ENCODE results near the gene FADS1. TPM values are rescaled to one million over a fixed set of nuclear protein-coding genes. Genes with fewer than 3 reads are reported as not detected.

Gene FADS1
- total RNA-seq, 6 experiments from 2014 or later: 25.9 to 39.1 (median 36.4) TPM

- H3K27ac Mint-ChIP-seq: no peak overlapping the region
- no peak for DNase-seq
- TF ChIP-seq CTCF (IDR thresholded peaks at IDR 0.05): no peak
- H3K36me3 Mint-ChIP-seq (ENCODE audit: low read depth): peaks cover 7% of the 10 kb centered on the region; the same call in 1 of the 2 replicates
- no peak overlapping the region for H3K4me3 Mint-ChIP-seq
- no peaks in the 10 kb centered on the region; the same call in 1 of the 2 replicates for H3K27me3 Mint-ChIP-seq (ENCODE audit: insufficient read depth)
- H3K4me1 Mint-ChIP-seq (ENCODE audit: low read depth): no peaks in the 10 kb centered on the region
- H3K9me3 Mint-ChIP-seq: no peaks in the 10 kb centered on the region
Measured at GRCh38 chr11:61850687-61851086, 33.9 kb upstream of the FADS1 start.

DNA sequence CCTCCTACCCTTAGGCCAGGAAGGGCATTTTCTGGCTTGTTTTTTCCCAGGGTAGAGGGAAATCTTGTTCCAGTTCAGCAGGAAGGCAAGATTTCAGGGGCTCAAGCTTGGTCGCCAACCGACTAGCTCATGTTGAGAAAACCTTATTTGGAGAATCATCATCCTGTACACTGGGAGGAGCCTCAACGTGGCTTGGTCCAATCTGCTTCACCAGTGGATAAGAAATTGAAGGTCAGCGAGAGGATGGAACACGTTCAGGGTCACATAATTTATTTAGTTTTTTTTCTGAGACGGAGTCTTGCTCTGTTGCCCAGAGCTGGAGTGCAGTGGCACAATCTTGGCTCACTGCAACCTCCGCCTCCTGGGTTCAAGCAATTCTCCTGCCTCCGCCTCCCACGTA, 31.8 kb upstream of the FADS1 start:
- Mint-ChIP-seq H3K4me1 (ENCODE audit: low read depth) (no peaks in the 10 kb centered on the region), H3K36me3 (ENCODE audit: low read depth) (peaks cover 7% of the 10 kb centered on the region; the same call in 1 of the 2 replicates), H3K9me3 (no peaks in the 10 kb centered on the region), H3K27me3 (ENCODE audit: insufficient read depth) (no peaks in the 10 kb centered on the region; the same call in 1 of the 2 replicates), H3K4me3 (no peak overlapping the region), H3K27ac (no peak overlapping the region)
- TF ChIP-seq CTCF (IDR thresholded peaks at IDR 0.05): no peak
- DNase-seq: no peak

DNA sequence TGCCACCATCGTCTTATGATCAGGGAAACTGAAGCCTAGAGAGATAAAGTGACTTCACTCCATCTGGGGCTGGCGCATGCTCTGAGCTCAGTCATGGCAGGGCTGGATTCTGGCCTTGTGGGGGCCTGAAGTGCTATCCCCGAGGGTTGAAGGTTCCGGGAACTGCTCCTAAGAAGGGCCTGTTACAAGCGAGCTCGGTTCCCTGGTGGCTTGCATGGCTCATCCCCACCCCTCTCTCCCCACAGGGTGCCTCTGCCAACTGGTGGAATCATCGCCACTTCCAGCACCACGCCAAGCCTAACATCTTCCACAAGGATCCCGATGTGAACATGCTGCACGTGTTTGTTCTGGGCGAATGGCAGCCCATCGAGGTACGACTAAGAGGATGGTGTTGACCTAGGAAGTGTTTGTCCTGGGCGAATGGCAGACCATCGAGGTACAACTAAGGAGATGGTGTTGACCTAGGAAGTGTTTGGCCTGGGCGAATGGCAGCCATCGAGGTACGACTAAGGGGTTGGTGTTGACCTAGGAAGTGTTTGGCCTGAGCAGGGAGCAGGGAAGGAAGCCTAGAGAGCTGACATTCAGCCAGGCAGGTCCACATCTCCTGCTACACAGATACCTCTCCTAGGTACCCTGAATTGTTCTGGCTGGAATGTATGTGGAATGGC, 31.2 kb upstream of the FADS1 start:
- Mint-ChIP-seq H3K27me3 (ENCODE audit: insufficient read depth) (no peaks in the 10 kb centered on the region; the same call in 1 of the 2 replicates), H3K9me3 (no peaks in the 10 kb centered on the region), H3K4me1 (ENCODE audit: low read depth) (no peaks in the 10 kb centered on the region), H3K4me3 (no peak overlapping the region), H3K36me3 (ENCODE audit: low read depth) (peaks cover 7% of the 10 kb centered on the region; the same call in 1 of the 2 replicates), H3K27ac (no peak overlapping the region)
- TF ChIP-seq CTCF (IDR thresholded peaks at IDR 0.05): no peak
- no peak for DNase-seq

- Mint-ChIP-seq H3K27ac (no peak overlapping the region), H3K4me1 (ENCODE audit: low read depth) (no peaks in the 10 kb centered on the region), H3K27me3 (ENCODE audit: insufficient read depth) (no peaks in the 10 kb centered on the region; the same call in 1 of the 2 replicates), H3K9me3 (no peaks in the 10 kb centered on the region), H3K4me3 (no peak overlapping the region), H3K36me3 (ENCODE audit: low read depth) (peaks cover 7% of the 10 kb centered on the region; the same call in 1 of the 2 replicates)
- no peak for TF ChIP-seq CTCF (IDR thresholded peaks at IDR 0.05)
- DNase-seq: no peak
Measured at GRCh38 chr11:61846362-61847020, 29.7 kb upstream of the FADS1 start.

- TF ChIP-seq CTCF (IDR thresholded peaks at IDR 0.05): no peak
- DNase-seq: no peak
- Mint-ChIP-seq H3K4me1 (ENCODE audit: low read depth) (no peaks in the 10 kb centered on the region), H3K36me3 (ENCODE audit: low read depth) (peaks cover 14% of the 10 kb centered on the region), H3K27me3 (ENCODE audit: insufficient read depth) (no peaks in the 10 kb centered on the region; the same call in 1 of the 2 replicates), H3K9me3 (no peaks in the 10 kb centered on the region), H3K27ac (no peak overlapping the region), H3K4me3 (no peak overlapping the region)
Measured at GRCh38 chr11:61844909-61845565, 28.2 kb upstream of the FADS1 start.
